Fibroblast of skin of left quadriceps (primary cell): ENCODE data around the gene SERPINB11.
"Not testable (repeated sequence)": the region's sequence is repeated elsewhere in the genome, so short reads cannot be mapped to it uniquely, and the experiment has no call there.

Experiments
- DNase-seq, 2 experiments: peaks; one replicate each; pipeline ENCODE4 v3.0.0-alpha.2; 2013; ENCODE audit warnings: low read depth in 2 of 2

Gene SERPINB11

DNA sequence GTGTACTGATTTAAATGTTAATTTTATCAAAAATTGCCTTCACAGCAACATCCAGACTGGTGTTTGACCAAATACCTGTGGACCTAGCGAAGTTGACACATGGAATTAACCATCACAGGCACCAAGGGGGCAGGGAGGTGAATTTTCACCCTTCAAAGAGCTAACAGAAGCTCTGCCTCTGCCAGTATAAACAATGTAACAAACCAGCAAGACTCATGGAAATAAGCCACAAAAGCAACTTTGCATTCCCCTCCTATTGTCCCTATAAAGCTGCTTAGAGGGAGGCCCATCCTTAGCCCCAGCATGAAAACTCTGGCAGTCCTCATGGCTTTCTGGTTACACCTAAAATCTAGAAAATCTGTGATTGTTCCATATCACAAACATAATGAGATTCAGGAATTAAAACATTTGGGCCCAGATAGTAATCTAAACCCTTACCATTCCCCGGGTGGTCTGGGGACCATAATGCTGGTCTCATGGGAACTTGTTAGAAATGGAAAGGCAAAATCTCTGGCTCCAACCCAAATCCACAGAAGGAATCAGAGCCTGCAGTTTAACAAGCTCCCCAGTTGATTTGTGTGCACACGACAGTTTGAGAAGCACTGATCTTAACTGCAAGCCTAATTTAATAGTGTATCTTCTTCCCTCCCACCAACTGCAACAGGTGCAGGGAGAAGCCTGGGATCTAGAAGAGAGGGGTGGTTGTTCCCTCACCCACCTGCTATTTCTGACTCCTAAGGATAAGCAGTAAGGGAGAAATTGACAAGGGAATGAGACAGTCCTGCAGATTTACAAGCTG, 23.1 kb downstream of the SERPINB11 start:
- no peak for DNase-seq

GRCh38 chr18:63730773-63731172, 28.0 kb downstream of the SERPINB11 start:
- DNase-seq, result no peak

- no peak for DNase-seq
These were observed 28.5 kb downstream of the SERPINB11 start for GRCh38 chr18:63731215-63731614.

- no peak for DNase-seq
These were observed 34.1 kb downstream of the SERPINB11 start for GRCh38 chr18:63736876-63737275.

DNA sequence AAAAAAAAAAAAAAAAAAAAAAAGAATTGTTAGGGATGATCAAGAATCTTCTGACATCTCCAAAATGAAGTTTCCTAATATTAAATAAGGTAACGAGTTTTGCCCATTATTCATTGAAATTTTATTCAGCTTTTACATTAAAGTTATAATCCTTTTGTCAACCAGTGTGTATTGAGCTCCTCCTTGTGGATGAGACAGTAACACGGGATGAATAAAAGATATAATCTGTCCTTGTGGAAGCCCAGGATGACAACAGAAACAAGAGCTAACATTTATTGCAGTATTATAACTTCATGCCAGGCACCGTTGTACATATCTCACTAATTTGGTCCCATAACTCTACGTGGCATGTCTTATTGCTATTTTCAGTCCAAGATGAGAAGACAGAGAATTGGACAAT, 39.0 kb downstream of the SERPINB11 start:
- peak; percentile 33 to 35 for DNase-seq

- DNase-seq, result no peak
These were observed 44.2 kb downstream of the SERPINB11 start for GRCh38 chr18:63747006-63747405.

DNA sequence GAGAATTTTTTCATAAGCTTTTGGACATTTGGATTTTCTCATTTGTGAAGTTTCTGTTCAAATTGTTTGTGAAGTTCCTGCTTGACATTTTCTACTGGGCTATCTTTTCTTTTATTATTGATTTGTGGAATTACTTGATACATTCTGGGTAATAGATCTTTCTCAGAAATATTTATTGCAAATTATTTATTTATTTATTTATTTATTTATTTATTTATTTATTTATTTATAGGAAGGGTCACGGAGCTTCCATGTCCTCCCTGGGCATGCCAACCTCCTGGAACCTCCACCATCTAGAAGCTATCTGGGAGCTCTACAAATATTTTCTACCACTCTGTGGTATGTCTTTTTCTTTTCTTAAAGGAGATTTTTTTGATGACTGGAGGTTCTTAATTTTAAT, 46.7 kb downstream of the SERPINB11 start:
- no peak for DNase-seq

DNA sequence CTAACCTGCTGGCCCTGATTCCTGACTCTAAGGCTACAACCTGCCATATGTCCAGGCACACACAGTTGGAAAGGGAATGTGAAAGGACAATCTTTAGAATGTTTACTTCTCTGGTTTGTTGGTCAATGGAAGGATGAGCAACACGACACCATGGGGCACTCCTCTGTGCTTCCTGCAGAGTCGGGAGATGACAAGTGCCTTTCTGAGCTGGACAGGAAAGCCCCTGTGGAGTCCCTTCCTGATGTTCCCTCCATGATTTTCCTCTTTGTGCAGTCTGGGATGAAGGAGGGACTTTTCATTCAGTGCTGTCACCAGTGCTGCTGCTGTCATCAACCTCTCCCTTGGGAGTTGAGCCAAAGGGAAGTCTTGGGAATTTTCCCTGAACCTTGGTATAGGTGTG, 49.9 kb downstream of the SERPINB11 start:
- no peak for DNase-seq

DNA sequence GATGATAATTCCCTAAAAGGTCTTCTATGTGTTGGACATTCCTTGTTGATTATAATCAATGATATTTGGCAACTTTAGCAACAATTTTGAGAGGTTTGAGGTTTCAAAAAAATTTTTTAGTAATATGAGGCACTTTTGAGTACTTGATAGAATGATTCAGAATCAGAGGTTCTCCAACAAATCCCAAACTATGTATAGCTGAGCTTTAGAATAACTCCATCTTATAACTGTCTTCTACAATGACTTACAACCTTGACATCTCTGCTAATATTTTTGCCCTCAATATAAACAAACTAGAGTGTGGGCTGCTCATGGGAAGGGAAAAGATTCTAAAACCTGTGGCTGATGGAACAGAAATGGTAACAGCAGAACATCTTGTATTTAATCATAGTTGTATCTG, 50.9 kb downstream of the SERPINB11 start:
- DNase-seq, result peak in 1 of 2 experiments; percentile 35

DNA sequence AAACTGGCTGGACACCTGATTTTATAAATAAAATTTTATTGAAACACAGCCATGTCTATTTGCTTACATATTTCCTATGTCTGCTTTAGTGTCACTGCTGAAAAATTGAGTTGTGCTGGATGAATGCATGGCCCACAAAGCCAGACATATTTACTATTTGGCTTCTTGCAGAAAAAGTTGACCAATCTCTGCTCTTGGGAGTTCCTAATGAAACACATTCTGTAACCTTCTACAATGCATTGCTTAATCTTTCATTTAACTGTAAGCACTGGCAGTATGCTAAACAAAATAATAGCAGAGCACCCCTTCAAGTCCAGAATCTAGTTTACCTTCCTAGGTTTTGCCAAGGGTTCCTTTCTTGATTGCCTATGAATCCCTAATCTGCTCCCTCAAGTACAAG, 54.8 kb downstream of the SERPINB11 start:
- DNase-seq, result no peak

GRCh38 chr18:63758615-63759240, 56.0 kb downstream of the SERPINB11 start:
- no peak for DNase-seq

DNA sequence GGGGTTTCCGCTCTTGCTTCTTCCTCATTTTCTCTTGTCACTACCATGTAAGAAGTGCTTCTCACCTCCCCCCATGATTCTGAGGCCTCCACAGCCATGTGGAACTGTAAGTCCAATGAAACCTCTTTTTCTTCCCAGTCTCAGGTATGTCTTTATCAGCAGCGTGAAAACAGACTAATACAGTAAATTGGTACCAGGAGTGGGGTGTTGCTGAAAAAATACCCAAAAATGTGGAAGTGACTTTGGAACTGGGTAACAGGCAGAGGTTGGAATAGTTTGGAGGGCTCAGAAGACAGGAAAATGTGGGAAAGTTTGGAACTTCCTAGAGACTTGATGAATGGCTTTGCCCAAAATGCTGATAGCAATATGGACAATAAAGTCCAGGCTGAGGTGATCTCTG, 57.0 kb downstream of the SERPINB11 start:
- DNase-seq, result not testable (repeated sequence)

DNA sequence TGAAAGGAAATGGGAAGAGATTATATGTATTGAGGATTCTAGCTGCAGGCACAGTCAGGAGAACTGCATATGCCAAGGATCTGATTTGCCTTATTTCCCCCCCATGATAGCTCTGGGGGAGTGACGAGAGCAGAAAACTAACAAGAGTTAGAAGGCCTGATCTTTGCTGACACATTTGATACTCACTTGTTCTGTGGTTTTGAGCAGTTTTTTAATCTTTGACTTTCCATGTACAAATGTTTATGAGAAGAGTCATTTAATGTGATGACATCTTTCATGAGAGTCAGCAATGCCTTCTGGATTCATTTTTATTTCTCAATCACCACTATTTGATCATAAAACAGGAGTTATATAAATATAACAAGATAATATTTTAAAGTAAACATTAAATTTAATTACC, 59.8 kb downstream of the SERPINB11 start:
- DNase-seq, result peak; percentile 75 to 78

DNA sequence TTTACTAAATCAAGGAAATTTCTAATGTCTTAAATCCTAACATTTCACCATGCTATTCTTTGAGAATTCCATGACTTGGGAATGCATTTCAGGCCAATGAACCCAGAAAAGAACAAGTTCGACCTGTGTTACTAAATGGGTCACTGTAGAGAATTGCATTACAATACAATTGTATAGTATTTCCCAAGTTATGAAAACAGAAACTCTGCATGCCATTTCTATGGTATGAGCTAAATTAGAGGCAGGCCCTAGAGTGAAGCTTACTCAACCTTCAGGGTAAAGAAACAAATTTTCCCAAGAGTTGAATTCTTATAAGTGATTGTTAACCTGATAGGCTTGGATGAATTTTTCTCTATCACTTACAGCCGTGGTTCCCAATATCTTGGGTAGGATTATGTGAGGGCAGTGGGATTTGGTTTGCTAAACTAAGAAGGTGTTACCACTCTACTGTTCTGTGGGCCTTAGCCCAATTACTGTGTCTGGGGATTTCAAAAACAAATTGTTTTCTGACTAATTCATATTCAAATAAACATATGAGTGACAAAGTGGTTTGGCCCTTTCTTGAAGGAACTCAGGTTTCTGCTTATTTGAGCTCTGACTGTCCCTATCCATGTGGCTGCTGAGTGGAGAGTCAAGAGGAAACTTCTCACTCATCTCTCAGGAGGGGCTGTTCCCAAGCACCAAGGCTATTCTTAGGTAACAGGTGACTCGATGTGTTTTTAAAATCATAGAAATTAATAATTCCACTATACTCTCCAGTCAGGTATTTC, 61.3 kb downstream of the SERPINB11 start:
- DNase-seq, result no peak

- no peak for DNase-seq
These were observed 63.1 kb downstream of the SERPINB11 start for GRCh38 chr18:63765837-63766236.
